Measurements from ENCODE around the gene RBM3. TPM values are rescaled to one million over a fixed set of nuclear protein-coding genes. Genes with fewer than 3 reads are reported as not detected.

RBM3 gene
- total RNA-seq, 1 donor from 2014 or later: 121 TPM

DNA sequence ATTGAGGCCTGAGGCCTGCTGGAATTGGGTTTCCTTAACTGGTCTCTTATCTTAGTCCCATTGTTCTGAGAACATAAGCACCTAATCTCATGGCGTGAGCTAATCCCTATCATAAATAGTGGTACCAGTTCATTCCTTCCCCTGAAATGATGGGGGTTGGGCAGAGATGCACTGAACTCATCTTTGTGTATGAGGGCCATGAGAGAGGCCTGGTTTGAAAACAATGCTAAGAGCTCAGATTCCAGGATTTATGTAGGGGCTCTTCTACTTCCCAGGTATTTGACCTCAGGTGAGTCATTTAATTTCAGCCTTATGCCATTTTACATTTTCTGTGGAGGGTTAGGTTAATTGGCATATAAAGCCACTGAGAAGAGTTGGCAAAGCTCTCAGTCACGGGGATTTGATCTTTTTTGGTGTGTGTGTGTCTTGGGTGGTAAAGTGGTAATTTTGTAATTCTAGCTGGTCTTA is 4.4 kb downstream of the RBM3 start:
- peaks cover 42% of the 10 kb centered on the region for H3K36me3 ChIP-seq
- no peak for DNase-seq
- no peak overlapping the region for H3K27ac ChIP-seq (replicated peaks)
- no peak overlapping the region for H3K4me3 ChIP-seq
- peaks cover 26% of the 10 kb centered on the region for H3K4me1 ChIP-seq
- no peaks in the 10 kb centered on the region for H3K9me3 ChIP-seq (replicated peaks)
- H3K27me3 ChIP-seq (ENCODE audit: low read depth): no peaks in the 10 kb centered on the region
- TF ChIP-seq, protein P1, sequence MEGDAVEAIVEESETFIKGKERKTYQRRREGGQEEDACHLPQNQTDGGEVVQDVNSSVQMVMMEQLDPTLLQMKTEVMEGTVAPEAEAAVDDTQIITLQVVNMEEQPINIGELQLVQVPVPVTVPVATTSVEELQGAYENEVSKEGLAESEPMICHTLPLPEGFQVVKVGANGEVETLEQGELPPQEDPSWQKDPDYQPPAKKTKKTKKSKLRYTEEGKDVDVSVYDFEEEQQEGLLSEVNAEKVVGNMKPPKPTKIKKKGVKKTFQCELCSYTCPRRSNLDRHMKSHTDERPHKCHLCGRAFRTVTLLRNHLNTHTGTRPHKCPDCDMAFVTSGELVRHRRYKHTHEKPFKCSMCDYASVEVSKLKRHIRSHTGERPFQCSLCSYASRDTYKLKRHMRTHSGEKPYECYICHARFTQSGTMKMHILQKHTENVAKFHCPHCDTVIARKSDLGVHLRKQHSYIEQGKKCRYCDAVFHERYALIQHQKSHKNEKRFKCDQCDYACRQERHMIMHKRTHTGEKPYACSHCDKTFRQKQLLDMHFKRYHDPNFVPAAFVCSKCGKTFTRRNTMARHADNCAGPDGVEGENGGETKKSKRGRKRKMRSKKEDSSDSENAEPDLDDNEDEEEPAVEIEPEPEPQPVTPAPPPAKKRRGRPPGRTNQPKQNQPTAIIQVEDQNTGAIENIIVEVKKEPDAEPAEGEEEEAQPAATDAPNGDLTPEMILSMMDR (IDR thresholded peaks at IDR 0.05; ENCODE audit: borderline replicate concordance): no peak
- intact Hi-C loops (cut with micrococcal nuclease): no loop called here

DNA sequence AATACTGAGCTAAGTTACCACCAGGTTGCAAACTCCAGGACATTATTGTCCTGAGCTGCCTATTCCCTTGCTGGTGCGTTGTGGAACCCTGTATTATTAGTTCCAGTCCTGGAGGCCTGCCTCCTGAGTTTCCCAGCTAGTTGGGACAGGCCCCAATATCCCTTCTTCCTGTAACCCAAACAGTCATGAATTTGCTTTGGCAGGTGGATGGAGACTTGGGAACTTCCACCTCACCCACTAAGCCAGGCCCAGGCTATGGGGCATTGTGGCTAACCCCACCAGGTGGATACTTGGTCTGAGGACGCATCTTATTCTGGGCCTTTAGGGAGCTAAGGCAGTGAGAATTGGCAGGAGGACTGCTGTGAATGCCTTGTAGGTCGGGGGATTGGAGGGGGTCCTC is 5.0 kb downstream of the RBM3 start:
- Histone ChIP-seq H3K27me3 (ENCODE audit: low read depth) (no peaks in the 10 kb centered on the region), H3K36me3 (peaks cover 42% of the 10 kb centered on the region), H3K27ac (replicated peaks) (no peak overlapping the region), H3K4me3 (no peak overlapping the region), H3K9me3 (replicated peaks) (no peaks in the 10 kb centered on the region), H3K4me1 (peaks cover 26% of the 10 kb centered on the region)
- TF ChIP-seq, protein P1 (IDR thresholded peaks at IDR 0.05; ENCODE audit: borderline replicate concordance): no peak
- intact Hi-C loops (cut with micrococcal nuclease): no loop called here
- DNase-seq: no peak

DNA sequence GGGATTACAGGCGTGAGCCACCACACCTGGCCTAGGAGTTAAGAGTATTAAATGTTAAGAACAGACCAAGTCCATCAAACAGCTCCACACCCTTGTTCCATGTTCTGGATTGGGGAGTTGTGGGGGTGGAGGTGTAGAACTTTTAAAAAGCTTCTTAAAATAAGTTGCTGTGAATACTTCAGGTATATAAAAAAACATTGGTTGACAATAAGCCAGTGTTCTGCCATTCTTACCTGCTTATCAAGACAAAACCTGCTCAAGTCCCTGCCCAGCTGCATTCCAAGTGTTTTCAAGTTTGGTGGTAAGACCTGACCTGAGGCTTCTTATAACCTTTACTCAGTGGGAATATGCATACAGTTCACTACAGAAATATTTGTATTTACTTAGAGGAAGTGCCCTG is 6.4 kb downstream of the RBM3 start:
- TF ChIP-seq, protein P1 (IDR thresholded peaks at IDR 0.05; ENCODE audit: borderline replicate concordance): no peak

DNA sequence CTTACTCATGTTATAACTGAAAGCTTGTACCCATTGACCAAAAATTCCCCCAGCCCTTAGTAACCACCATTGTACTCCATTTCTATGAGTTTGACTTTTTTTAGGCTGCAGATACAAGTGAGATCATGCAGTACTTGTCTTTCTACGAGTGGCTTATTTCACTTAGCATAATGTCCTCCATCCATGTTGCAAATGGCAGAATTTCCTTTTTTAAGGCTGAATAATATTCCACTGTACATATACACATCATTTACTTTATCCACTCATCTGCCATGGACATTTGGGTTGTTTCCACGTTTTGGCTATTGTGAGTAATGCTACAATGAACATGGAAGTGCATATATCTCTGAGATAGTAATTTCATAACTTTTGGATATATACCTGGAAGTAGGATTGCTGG is 10.4 kb downstream of the RBM3 start:
- no peaks in the 10 kb centered on the region for H3K27me3 ChIP-seq (ENCODE audit: low read depth)
- no peak overlapping the region for H3K27ac ChIP-seq (replicated peaks)
- no peak for DNase-seq
- no peaks in the 10 kb centered on the region for H3K9me3 ChIP-seq (replicated peaks)
- intact Hi-C loops (cut with micrococcal nuclease): no loop called here
- peaks cover 2% of the 10 kb centered on the region for H3K4me1 ChIP-seq
- TF ChIP-seq, protein P1 (IDR thresholded peaks at IDR 0.05; ENCODE audit: borderline replicate concordance): no peak
- no peak overlapping the region for H3K4me3 ChIP-seq
- H3K36me3 ChIP-seq: no peaks in the 10 kb centered on the region

More for the DNA sequence above, 6.4 kb downstream of the RBM3 start:
- no peaks in the 10 kb centered on the region for H3K27me3 ChIP-seq (ENCODE audit: low read depth)
- H3K27ac ChIP-seq (replicated peaks): no peak overlapping the region
- intact Hi-C loops (cut with micrococcal nuclease): no loop called here
- H3K4me3 ChIP-seq: no peak overlapping the region
- DNase-seq: no peak
- peaks cover 37% of the 10 kb centered on the region for H3K36me3 ChIP-seq
- H3K9me3 ChIP-seq (replicated peaks): no peaks in the 10 kb centered on the region
- H3K4me1 ChIP-seq: peaks cover 16% of the 10 kb centered on the region

DNA sequence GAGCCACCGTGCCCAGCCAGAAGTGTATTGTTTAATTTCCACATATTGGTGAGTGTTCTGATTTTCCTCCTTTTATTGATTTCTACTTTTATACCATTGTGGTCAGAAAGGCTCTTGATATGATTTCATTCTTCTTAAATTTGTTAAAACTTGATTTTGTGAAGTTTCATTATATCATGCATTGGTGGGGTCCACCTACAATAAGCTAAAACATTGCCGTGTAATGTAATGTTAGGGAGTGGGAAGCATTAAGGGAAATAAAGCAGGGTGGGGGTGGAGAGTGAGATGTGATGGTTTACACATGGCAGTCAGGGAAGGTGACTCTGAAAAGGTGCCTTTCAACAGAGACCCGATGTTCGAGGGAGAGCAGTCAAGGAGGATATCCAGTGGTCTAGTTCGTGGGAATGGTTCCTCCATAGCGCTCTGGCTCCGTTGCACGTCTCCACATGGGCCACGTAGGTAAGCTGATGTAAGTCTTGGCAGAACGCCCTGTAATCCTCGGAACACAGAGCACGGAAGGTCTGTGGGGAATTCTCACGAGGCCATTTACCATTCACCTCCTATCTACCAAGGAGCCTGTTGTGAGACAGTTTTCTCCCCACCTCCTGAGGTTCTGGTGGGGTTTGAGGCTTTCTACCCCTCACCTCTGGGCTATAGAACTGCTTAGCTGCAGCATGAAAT is 15.3 kb downstream of the RBM3 start:
- Histone ChIP-seq H3K4me1 (peaks cover 10% of the 10 kb centered on the region), H3K27me3 (ENCODE audit: low read depth) (no peaks in the 10 kb centered on the region), H3K4me3 (peak overlapping the region; percentile 44), H3K36me3 (no peaks in the 10 kb centered on the region), H3K27ac (replicated peaks) (peak overlapping the region; percentile 86), H3K9me3 (replicated peaks) (no peaks in the 10 kb centered on the region)
- TF ChIP-seq, protein P1 (IDR thresholded peaks at IDR 0.05; ENCODE audit: borderline replicate concordance): no peak
- DNase-seq: no peak
- intact Hi-C loops (cut with micrococcal nuclease): no loop called here
